ENCODE data around the gene CADM1. TPM values are rescaled to one million over a fixed set of nuclear protein-coding genes. Genes with fewer than 3 reads are reported as not detected.

CADM1 gene
- total and polyA plus RNA-seq, 9 of the 15 experiments (the other 6 are each of a cell fraction or from before 2014, with no cell fraction given): 0.42 TPM; not detected in 8

DNA sequence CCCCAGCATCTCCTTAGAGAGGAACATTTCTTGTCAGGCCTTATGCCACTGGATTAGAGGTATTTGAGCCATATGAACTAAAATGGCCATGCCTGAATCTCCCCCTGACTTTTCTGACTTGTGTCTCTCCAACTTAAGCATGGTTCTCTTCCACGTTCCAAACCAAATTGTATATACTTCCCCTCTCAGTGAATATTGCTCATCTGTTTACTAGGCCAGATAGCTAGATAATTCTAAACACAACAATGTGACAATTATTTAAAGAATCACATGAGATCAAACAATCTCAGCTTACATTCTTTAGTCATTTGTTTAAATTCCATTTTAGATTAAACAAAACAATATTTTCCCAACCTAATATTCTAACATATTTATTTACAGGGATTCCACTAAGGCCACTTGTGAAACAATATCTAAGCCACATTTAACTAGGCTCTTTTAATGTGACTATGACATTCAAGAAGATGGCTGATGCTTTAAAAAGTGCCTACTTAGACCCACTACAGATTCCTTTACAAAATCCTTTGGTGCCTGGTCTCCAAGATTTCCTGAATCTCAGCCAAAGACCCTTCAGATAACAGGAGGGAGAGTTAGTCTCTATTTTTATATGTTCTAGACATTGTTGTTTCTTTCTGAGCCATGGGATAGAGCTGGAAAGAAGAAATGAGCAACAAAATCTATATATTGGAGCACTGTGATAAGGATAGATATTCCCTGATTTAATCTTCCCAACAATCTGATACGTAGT is 105.7 kb downstream of the CADM1 start:
- H2AFZ ChIP-seq (ENCODE audit: low read depth, low read length): no peak overlapping the region
- TF ChIP-seq CAMTA2 (CRISPR knock-in tag; conservative IDR thresholded peaks at IDR 0.05) (no peak), ARHGAP35 (IDR thresholded peaks at IDR 0.05; ENCODE audit: partially characterized antibody) (no peak), CHCHD3 (CRISPR knock-in tag; IDR thresholded peaks at IDR 0.05) (no peak), NELFE (IDR thresholded peaks at IDR 0.05; ENCODE audit: insufficient read depth, insufficient read length) (no peak), ZNF282 (CRISPR knock-in tag; IDR thresholded peaks at IDR 0.05) (no peak), RREB1 (CRISPR knock-in tag; IDR thresholded peaks at IDR 0.05) (no peak), ZNF717 (CRISPR knock-in tag; IDR thresholded peaks at IDR 0.05) (no peak)
- BruUV-seq (replicated peaks): no TSS peak
- in situ Hi-C loops (cut with MboI) (no loop called here), intact Hi-C loops (cut with micrococcal nuclease) (no loop called here)
- H3K27me3 ChIP-seq (ENCODE audit: control insufficient read depth in 2 of 2, insufficient read depth in 2 of 2, low read length in 2 of 2): no peaks in the 10 kb centered on the region; a peak in 1 of 5 replicates
- ATAC-seq (no peak), DNase-seq (ENCODE audit: extremely low read depth in 1 of 4, low spot score in 3 of 4) (no peak), FAIRE-seq (no peak)
- no peak overlapping the region for H3K9ac ChIP-seq (ENCODE audit: insufficient read depth in 1 of 2, low read depth in 2 of 2, low read length in 2 of 2)
- 0% methylated on average over 2 of the region's 2 CpGs for WGBS (ENCODE audit: insufficient coverage, low coverage, missing lambda C conversion rate)
- POLR2A ChIA-PET: no interaction called here
- no peaks in the 10 kb centered on the region for H4K20me1 ChIP-seq (replicated peaks; ENCODE audit: control insufficient read depth, insufficient read depth, low read length)
- H3K9me1 ChIP-seq (ENCODE audit: control insufficient read depth, insufficient read depth, low read length): no peaks in the 10 kb centered on the region
- no peak overlapping the region for H3K4me3 ChIP-seq
- no peak overlapping the region for H3K4me2 ChIP-seq (ENCODE audit: insufficient read depth, low read length)
- CTCF ChIA-PET (ENCODE audit: low intra/inter-chr PET ratio): no interaction called here
- H3K4me1 ChIP-seq (replicated peaks in 1 of 2; ENCODE audit: control insufficient read depth in 2 of 2, insufficient read depth in 2 of 2, low read length in 2 of 2): no peaks in the 10 kb centered on the region
- no peaks in the 10 kb centered on the region for H3K79me2 ChIP-seq (ENCODE audit: control insufficient read depth, insufficient read depth, low read length)
- H3K9me3 ChIP-seq (replicated peaks; ENCODE audit: control insufficient read depth, insufficient read depth, low read depth, low read length): no peaks in the 10 kb centered on the region
- no peak overlapping the region for H3K27ac ChIP-seq (ENCODE audit: extremely low read depth, low read depth, low read length)
- H3K36me3 ChIP-seq (ENCODE audit: control insufficient read depth, insufficient read depth, low read length): no peaks in the 10 kb centered on the region

Measured in K562 (cell line).